RWPE1 (cell line): ENCODE data around the gene NAT16.
"Not testable (repeated sequence)": the region's sequence is repeated elsewhere in the genome, so short reads cannot be mapped to it uniquely, and the experiment has no call there.

Experiments
- CTCF ChIA-PET: fragments of 350-600 bp; sonication (Branson Sonifier 250); formaldehyde crosslinking; extraction: SDS; loops from one replicate; lab custom pipeline; 2021; lab: Yijun Ruan, JAX
- POLR2A ChIA-PET: fragments of 400-600 bp; formaldehyde crosslinking; extraction: SDS; loops from one replicate; lab custom pipeline; 2020; ENCODE audit warnings: antibody characterized with exemption; ENCODE audit not compliant: low non-redundant PET; lab: Yijun Ruan, JAX
- DNase-seq: peaks from one replicate; pipeline ENCODE4 v3.0.0; 2012; ENCODE audit warnings: low spot score
- H3K27ac ChIP-seq: fragments of 450-650 bp; 2 replicates; pipeline ENCODE4 v1.5.1; 2017
- TF ChIP-seq, protein P1 (sequence below): fragments of 450-650 bp; conservative IDR thresholded peaks from 2 replicates; pipeline ENCODE4 v1.5.1; 2017; ENCODE audit warnings: low read depth, mild to moderate bottlenecking

The NAT16 gene

GRCh38 chr7:101202603-101202918 lies 22.5 kb upstream of the NAT16 start:
- no peak overlapping the region for H3K27ac ChIP-seq
- no peak for DNase-seq
- ChIA-PET POLR2A (no interaction called here), CTCF (interaction anchor here (0.5 kb wide), 1 partner anchor 43 kb away, joined by 4 read pairs; no protein-coding TSS in a partner anchor)
- TF ChIP-seq, protein P1, sequence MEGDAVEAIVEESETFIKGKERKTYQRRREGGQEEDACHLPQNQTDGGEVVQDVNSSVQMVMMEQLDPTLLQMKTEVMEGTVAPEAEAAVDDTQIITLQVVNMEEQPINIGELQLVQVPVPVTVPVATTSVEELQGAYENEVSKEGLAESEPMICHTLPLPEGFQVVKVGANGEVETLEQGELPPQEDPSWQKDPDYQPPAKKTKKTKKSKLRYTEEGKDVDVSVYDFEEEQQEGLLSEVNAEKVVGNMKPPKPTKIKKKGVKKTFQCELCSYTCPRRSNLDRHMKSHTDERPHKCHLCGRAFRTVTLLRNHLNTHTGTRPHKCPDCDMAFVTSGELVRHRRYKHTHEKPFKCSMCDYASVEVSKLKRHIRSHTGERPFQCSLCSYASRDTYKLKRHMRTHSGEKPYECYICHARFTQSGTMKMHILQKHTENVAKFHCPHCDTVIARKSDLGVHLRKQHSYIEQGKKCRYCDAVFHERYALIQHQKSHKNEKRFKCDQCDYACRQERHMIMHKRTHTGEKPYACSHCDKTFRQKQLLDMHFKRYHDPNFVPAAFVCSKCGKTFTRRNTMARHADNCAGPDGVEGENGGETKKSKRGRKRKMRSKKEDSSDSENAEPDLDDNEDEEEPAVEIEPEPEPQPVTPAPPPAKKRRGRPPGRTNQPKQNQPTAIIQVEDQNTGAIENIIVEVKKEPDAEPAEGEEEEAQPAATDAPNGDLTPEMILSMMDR = no peak

GRCh38 chr7:101201695-101202602 lies 21.9 kb upstream of the NAT16 start:
- no peak for DNase-seq
- TF ChIP-seq, protein P1 = no peak
- H3K27ac ChIP-seq = no peak overlapping the region
- CTCF ChIA-PET = interaction anchor here (0.5 to 2.1 kb wide), 3 partner anchors 44 to 307 kb away, joined by 3 to 5 read pairs (median 4); partner anchors contain the start of gene ACHE
- POLR2A ChIA-PET = no interaction called here

DNA sequence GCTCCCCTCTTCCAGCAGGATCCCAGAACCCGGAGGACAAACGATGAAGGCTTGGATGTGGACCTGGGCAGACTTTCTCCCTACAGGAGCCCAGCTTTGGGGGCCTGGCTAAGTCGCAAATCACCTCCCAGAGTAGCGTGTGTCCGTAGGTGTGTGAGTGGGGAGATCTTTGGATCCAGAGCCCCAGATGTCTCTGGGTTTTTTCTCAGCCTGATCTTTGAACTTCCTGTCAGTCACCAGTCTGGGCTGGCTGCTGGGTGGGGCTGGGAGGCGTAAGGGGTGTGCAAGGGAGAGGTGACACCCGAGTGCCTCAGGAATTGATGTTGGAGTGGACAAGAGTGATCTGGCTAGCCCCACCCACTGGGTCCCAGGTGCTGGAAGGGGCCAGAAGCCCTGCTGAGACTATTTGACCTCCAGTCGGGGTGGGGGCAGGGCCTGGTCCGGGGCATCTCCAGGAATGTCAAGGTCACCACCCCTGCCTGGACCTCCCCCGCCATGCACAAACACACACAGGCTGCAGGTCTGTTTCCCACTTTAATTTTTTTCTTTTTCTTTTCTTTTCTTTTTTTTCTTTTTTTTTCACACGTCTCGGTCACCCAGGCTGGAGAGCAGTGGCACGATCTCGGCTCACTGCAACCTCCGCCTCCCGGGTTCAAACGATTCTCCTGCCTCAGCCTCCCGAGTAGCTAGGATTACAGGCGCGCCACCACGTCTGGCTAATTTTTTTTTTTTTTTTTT lies 20.9 kb upstream of the NAT16 start, which contains the start of gene MOGAT3:
Gene MOGAT3, minus strand, starts transcription at position 175 of the 738 bp plus-strand sequence. CDS start 182 bp downstream, outside the sequence.
- no peak for DNase-seq
- H3K27ac ChIP-seq = no peak within 1 kb of the TSS
- CTCF ChIA-PET = interaction anchor here (0.6 to 2.1 kb wide), 4 partner anchors 9 to 306 kb away, joined by 3 to 5 read pairs (median 4); partner anchors contain the start of gene ACHE
- TF ChIP-seq, protein P1 = no peak
- POLR2A ChIA-PET = no interaction called here

DNA sequence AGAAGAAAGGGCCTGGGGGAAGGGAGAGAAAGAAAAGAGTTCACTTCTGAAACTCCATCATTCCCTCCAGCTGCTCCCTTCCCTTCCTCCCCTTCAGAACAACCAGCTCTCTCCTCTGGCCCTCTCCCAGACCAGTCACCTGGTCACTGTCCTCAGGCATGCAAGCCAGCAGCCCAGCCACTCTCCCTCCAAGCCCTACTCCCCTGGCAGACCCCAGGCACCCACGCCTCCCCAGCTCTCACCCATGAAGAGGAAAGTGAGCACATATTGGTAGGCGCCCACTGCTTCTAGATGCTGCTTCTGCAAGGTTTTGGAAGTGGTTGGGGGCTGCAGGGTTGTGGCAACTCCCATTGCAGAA lies 20.4 kb upstream of the NAT16 start:
- CTCF ChIA-PET = interaction anchor here (0.8 to 2.1 kb wide), 4 partner anchors 8 to 305 kb away, joined by 3 to 5 read pairs (median 4); partner anchors contain the start of gene ACHE
- no peak for DNase-seq
- POLR2A ChIA-PET = no interaction called here
- TF ChIP-seq, protein P1 = no peak
- no peak overlapping the region for H3K27ac ChIP-seq

DNA sequence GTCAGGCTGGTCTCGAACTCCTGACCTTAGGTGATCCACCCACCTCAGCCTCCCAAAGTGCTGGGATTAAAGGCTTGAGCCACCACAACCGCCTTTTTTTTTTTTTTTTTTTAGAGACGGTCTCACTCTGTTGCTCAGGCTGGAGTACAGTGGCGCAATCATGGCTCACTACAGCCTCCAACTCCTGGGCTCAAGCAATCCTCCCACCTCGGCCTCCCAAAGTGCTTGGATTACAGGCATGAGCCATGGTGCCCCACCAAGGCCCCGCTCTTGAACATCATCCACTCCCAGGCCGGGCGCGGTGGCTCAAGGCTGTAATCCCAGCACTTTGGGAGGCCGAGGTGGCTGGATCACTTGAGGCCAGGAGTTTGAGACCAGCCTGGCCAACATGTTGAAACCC lies 19.4 kb upstream of the NAT16 start:
- H3K27ac ChIP-seq, DNase-seq, POLR2A ChIA-PET: not testable (repeated sequence)
- CTCF ChIA-PET = interaction anchor here (0.9 to 2.1 kb wide), 2 partner anchors 23 to 304 kb away, joined by 3 to 5 read pairs; partner anchors contain the start of gene ACHE

GRCh38 chr7:101198476-101198875 lies 18.4 kb upstream of the NAT16 start:
- DNase-seq = no peak
- POLR2A ChIA-PET = no interaction called here
- CTCF ChIA-PET = no interaction called here
- TF ChIP-seq, protein P1 = no peak
- no peak overlapping the region for H3K27ac ChIP-seq
